ENCODE data around the gene TDRD5. TPM values are rescaled to one million over a fixed set of nuclear protein-coding genes. Genes with fewer than 3 reads are reported as not detected.

TDRD5 gene
- total RNA-seq, 1 donor from 2014 or later: not detected

DNA sequence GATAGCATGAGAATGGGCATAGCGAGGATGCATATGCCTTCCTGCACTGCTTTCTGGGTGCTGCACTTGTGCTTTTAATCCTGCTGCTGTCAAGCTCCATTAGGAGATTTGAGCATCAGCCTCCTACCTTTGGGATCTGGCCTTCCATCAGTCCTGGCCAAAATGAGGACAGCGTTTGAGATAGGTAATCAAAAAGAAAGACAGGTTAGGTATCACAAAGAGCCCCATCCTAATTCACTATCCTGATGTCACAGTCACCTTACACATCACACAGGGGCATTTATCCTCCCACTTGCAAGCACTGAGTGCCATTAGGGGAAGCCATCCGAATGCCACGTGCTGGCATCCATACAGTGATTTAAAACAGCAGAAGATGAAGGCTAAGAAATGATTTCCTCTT lies 138.2 kb downstream of the TDRD5 start:
- Mint-ChIP-seq H3K4me1 (ENCODE audit: low read depth, unreplicated experiment) (no peaks in the 10 kb centered on the region), H3K9me3 (ENCODE audit: unreplicated experiment) (no peaks in the 10 kb centered on the region), H3K4me3 (ENCODE audit: unreplicated experiment) (no peak overlapping the region), H3K27me3 (ENCODE audit: low read depth, unreplicated experiment) (peaks cover 5% of the 10 kb centered on the region), H3K27ac (ENCODE audit: unreplicated experiment) (no peak overlapping the region), H3K36me3 (ENCODE audit: low read depth, unreplicated experiment) (no peaks in the 10 kb centered on the region)
- DNase-seq (ENCODE audit: low read depth) (no peak), FAIRE-seq (no peak)
- no peaks in the 10 kb centered on the region for H3K79me2 ChIP-seq (ENCODE audit: insufficient read depth, low read length)
- no peaks in the 10 kb centered on the region for H3K36me3 ChIP-seq (ENCODE audit: insufficient read depth, low read length)
- H3K4me3 ChIP-seq (ENCODE audit: insufficient read depth, low read depth, low read length): no peak overlapping the region
- no peak overlapping the region for H3K9ac ChIP-seq (ENCODE audit: low read length)
- H4K20me1 ChIP-seq (ENCODE audit: insufficient read depth, low read length): no peaks in the 10 kb centered on the region
- TF ChIP-seq EZH2 (IDR thresholded peaks at IDR 0.05; ENCODE audit: insufficient read depth, low read length): no peak
- TF ChIP-seq, protein P1, sequence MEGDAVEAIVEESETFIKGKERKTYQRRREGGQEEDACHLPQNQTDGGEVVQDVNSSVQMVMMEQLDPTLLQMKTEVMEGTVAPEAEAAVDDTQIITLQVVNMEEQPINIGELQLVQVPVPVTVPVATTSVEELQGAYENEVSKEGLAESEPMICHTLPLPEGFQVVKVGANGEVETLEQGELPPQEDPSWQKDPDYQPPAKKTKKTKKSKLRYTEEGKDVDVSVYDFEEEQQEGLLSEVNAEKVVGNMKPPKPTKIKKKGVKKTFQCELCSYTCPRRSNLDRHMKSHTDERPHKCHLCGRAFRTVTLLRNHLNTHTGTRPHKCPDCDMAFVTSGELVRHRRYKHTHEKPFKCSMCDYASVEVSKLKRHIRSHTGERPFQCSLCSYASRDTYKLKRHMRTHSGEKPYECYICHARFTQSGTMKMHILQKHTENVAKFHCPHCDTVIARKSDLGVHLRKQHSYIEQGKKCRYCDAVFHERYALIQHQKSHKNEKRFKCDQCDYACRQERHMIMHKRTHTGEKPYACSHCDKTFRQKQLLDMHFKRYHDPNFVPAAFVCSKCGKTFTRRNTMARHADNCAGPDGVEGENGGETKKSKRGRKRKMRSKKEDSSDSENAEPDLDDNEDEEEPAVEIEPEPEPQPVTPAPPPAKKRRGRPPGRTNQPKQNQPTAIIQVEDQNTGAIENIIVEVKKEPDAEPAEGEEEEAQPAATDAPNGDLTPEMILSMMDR (IDR thresholded peaks at IDR 0.05; ENCODE audit: insufficient read depth, low read depth, low read length): no peak
- H3K4me1 ChIP-seq (ENCODE audit: insufficient read depth, low read length): no peaks in the 10 kb centered on the region
- no peak overlapping the region for H3K4me2 ChIP-seq (ENCODE audit: low read length)
- no peaks in the 10 kb centered on the region for H3K9me3 ChIP-seq (ENCODE audit: insufficient read depth, low read depth, low read length)
- H2AFZ ChIP-seq (ENCODE audit: low read depth, low read length): no peak overlapping the region
- peaks cover 25% of the 10 kb centered on the region for H3K27me3 ChIP-seq (ENCODE audit: insufficient read depth, low read length)
- no peak overlapping the region for H3K27ac ChIP-seq (ENCODE audit: low read depth, low read length)

DNA sequence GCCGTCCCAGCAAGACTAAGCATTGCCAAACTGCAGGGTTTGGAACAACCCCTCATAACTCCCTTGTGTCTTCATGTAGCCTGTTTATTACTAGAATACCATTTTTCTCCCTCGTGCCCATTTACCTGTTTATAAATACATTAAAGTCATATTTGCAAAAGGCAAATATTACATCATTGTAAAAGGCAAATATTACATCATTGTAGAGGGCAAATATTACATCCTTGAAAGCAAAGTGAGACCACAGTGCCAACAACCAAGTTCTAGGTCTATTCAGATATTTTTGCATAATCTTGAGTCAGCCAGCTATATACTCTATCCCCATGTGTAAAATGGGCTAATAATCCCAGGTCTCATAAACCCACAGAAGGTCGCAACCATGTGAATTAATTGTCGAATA lies 140.0 kb downstream of the TDRD5 start:
- Mint-ChIP-seq H3K36me3 (ENCODE audit: low read depth, unreplicated experiment) (no peaks in the 10 kb centered on the region), H3K9me3 (ENCODE audit: unreplicated experiment) (no peaks in the 10 kb centered on the region), H3K27ac (ENCODE audit: unreplicated experiment) (no peak overlapping the region), H3K4me1 (ENCODE audit: low read depth, unreplicated experiment) (no peaks in the 10 kb centered on the region), H3K4me3 (ENCODE audit: unreplicated experiment) (no peak overlapping the region), H3K27me3 (ENCODE audit: low read depth, unreplicated experiment) (peaks cover 6% of the 10 kb centered on the region)
- Histone ChIP-seq H3K27ac (ENCODE audit: low read depth, low read length) (no peak overlapping the region), H3K4me1 (ENCODE audit: insufficient read depth, low read length) (no peaks in the 10 kb centered on the region), H3K36me3 (ENCODE audit: insufficient read depth, low read length) (no peaks in the 10 kb centered on the region), H4K20me1 (ENCODE audit: insufficient read depth, low read length) (no peaks in the 10 kb centered on the region), H3K9me3 (ENCODE audit: insufficient read depth, low read depth, low read length) (no peaks in the 10 kb centered on the region), H3K9ac (ENCODE audit: low read length) (no peak overlapping the region), H2AFZ (ENCODE audit: low read depth, low read length) (no peak overlapping the region), H3K4me3 (ENCODE audit: insufficient read depth, low read depth, low read length) (no peak overlapping the region), H3K4me2 (ENCODE audit: low read length) (no peak overlapping the region), H3K27me3 (ENCODE audit: insufficient read depth, low read length) (peaks cover 25% of the 10 kb centered on the region), H3K79me2 (ENCODE audit: insufficient read depth, low read length) (no peaks in the 10 kb centered on the region)
- TF ChIP-seq, protein P1 (IDR thresholded peaks at IDR 0.05; ENCODE audit: insufficient read depth, low read depth, low read length): no peak
- TF ChIP-seq EZH2 (IDR thresholded peaks at IDR 0.05; ENCODE audit: insufficient read depth, low read length): no peak
- no peak for DNase-seq (ENCODE audit: low read depth)
- no peak for FAIRE-seq

Other genes with a start within 250 kb of the TDRD5 start
- gene AXDND1, start 225.9 kb upstream of the TDRD5 start, total RNA-seq: 0.19 and 1.1 TPM in 2 replicates
- not detected in 2 replicates for gene NPHS2, start 15.9 kb upstream of the TDRD5 start, total RNA-seq
- not detected in 2 replicates for gene FAM163A, start 151.5 kb downstream of the TDRD5 start, total RNA-seq